NCI-H1105 (cell line): ENCODE data around the gene SIGLEC6.
"Not testable (repeated sequence)": the region's sequence is repeated elsewhere in the genome, so short reads cannot be mapped to it uniquely, and the experiment has no call there.

ENCODE experiments used
- DNase-seq: peaks from one replicate; lab custom pipeline; 2025; lab: John Stamatoyannopoulos, UW

SIGLEC6 gene

DNA sequence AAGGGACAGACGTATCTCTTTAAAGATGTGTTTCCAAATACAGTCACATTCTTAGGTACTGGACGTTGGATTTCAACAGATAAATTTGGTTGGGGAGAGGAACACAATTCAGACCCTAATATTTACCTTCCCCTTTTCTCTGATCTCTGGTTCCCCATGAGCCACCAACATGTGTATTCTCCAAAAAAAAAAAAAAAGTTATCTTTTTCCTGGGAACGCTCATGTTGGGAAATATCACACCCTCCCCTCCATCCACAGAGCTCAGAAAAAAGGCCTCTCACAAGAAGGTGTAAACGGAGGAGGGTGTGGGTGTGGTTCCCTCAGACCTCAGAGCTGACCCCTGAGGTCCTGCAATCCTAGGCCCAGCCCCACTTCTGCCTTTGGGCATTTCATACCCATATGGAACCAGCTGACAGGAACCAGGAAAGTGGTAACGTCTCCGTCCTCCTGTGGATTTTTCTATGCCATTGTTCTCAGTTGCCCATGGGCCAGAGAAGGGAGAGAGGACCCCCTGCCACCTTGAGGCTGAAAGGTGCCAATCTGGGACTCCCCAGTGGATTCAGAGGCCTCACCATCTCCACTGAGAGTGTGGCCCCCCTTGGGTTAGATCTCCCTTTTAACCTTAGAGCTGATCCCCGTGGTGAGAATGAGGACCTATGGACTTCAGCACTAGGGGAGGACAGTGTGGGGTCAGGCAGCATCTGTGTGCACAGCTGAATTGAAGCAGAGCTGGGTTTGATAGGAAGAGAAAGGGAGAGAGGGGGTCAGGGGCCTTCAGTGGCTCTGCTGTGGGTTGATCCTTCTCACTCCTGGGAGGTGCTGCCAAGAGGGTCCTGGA, 21.4 kb downstream of the SIGLEC6 start:
- DNase-seq, result no peak

DNA sequence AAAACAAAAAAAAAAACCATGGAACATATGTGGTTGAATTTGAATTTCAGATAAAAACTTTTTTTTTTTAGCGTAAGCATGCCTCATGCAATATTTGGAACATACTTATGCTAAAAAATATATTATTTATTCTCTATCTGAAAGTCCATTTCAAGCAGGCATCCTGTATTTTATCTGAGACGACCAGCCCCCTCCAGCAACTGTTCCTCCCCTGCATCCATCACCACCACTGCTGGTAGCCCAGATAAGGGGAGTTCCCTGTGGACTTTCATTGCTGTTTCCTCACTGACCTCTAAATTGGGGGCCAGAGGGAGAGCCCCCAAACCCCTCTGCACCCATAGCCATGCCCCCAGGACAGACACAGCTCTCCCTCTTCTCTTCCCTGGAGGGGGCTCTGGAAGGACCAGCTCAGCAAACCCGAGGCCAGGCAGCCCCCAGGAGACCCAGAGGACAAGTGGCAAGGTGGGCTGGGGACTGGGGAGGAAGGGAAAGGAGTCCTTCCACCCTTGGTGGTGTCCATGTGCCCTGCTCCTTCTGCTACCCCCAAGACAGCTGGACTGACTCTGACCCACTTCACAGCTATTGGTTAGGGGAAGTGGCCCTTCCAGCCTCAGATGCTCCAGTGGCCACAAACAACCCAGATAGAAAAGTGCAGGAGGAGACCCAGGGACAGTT, 23.3 kb downstream of the SIGLEC6 start:
- DNase-seq, result no peak

DNA sequence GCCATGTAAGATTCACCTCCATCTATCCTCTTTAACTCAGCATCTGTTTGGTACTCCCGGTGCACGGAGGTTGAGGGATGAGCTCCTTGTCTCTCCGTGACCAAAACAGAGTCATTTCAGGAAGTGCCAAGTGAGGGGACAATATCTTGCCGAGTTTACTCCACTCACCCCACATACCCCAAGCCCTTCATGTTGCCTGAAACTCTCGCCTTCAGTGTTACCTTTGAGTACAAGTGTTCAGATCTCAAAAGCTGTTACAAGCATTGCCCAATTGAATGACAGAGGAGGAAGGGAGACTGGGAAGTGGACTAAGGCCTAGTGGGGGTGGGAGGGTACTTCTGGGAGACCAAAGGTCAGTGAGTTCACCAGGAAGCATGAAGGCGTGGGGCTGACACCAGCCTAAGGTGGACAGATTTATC, 23.8 kb downstream of the SIGLEC6 start:
- DNase-seq, result no peak

DNA sequence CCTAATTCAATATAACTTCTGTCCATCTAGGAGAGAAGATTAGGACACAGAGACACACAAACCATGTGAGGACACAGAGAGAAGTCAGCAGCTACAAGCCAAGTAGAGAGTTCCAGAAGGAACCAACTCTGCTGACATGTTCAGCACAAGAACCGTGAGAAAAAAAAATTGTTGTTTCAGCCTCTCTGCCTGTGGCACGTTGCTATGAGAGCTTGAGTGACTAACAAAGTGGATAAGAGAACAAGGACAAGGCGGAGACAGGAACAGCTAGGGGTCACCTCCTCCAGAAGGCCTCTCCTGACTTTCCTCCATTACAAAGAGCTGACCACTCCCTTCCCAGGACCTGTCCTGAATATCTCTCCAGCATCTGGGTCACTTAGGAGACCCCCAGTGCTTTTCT, 24.3 kb downstream of the SIGLEC6 start:
- no peak for DNase-seq

DNA sequence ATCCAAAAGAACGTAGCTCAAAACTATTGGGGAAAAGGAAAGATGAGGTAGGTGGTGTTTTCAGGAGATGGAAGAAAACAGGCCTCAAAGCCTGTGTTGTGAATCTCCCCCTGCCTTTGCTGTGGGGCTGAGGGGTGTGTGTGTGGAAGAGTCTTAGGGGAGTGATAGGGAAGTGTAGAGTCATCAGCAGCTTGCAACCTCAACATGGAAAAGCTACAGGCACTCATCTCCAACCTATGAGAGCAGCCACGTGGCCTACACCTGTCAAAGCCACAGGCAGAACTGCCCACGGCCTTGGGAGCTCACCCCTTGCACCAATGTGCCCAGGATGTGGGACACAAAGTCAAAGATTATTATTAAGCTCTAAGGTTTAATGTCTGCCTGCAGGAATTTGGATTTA, 25.6 kb downstream of the SIGLEC6 start:
- no peak for DNase-seq

DNA sequence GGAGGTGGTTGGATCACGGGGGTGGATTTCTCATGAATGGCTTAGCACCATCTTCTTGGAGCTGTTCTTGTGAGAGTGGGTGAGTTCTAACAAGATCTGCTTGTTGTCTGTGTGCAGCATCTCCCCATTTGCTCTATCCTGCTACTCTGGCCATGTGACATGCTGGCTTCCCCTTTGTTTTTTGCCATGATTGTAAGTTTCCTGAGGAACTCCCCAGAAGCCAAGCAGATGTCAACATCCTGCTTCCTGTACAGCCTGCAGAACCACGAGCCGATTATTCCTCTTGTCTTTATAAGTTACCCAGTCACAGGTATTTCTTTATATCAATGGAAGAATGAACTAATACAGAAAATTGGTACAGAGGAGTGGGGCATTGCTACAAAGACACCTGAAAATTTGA, 27.6 kb downstream of the SIGLEC6 start:
- no peak for DNase-seq

DNA sequence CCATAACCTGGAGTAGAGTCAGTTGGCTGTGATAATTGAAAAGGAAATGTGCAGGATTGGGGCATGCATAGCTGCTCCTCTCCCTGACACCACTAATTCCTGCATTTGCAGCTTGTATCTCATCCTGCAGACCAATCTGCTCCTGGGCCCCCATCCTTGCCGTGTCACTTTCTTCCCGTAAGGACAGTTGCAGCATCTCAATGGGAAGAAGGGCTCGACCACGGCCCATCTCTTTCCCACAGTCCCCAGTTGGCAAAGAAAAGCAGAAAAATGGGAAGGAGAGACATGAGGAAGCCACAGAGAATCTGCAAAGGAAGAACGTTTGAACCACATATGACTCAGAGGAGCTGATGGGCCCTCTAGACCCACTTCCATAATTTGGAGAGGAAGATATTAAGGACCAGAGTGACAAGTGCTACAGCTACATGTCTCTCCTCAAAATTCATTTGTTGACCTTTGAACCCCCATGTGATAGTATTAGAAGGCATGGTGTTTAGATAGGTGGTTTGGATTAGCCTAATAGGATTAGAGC, 28.1 kb downstream of the SIGLEC6 start:
- DNase-seq, result no peak

DNA sequence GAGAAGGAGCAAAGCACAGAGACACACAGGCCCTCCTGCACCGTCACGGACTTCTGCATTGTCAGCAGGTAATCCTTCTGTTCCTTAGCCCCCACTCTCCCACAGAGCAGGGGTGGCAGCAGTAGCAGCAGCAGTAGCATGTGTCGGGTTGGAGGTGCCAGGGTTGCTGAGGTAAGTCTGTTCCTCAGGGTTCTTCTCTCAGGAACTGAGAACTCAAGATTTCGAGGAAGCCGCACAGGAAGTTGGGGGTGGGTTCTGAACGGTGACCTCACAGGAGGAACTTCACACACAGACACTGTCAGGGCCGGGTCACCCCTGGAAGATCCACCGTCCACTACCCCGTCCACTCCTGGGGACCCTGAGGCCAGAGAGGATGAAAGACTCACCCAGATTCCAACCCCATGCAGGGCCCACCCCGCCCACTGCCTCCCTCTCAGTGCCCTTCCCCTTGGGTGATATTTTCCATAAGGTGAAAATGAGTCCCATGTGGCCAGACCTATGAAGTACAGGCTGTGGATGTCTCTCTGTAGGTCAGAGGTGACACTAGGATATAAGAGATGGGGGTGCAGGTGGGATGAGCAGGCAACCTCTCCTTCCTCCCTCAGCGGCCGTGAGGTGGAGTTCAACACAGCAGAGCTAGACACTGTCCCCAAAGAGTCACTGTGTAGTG, 29.7 kb downstream of the SIGLEC6 start, which contains the start of gene SIGLEC12:
SIGLEC12 (minus strand) TSS at position 207 of the 670 bp plus-strand sequence; CDS start at position 140, 67 bp downstream.
- DNase-seq, result no peak

DNA sequence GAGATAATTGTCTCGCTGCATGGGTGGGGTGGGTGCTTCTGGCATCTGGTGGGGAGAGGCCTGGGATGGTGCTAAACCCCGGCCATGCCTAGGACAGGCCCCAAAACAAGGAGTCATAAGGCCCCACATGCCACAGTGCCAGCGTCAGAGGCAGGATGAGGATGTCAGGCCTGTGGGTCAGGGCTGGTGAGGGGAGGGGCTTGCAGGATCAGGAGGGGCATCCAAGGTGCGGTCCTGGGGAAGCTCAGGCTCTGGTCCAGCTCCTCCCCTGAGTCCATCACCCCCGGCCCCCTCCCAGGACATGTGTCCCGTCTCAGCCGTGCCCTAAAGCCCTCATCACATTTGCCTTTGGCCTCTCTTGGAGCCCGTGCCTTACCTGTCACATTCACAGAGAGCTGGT, 30.5 kb downstream of the SIGLEC6 start:
- DNase-seq, result not testable (repeated sequence)

DNA sequence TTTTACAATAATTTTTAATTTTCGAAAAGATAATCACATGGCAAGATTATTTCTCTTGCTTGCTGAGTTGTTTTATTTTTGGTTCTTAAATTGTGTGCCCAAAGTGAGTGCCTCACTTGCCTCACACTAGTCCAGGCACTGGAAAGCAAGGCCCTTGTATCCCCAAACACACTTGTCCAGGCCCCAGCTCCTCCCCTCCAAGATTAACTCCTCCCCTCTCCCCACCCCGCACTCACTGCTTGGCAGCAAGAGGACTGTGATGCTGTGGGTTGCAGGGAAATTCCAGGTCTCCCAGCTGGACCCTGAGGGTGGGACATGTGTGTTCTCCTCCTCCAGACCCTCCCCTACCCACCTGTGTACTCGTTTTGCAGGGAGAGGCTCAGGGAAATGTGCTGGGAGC, 33.8 kb downstream of the SIGLEC6 start:
- DNase-seq, result no peak

DNA sequence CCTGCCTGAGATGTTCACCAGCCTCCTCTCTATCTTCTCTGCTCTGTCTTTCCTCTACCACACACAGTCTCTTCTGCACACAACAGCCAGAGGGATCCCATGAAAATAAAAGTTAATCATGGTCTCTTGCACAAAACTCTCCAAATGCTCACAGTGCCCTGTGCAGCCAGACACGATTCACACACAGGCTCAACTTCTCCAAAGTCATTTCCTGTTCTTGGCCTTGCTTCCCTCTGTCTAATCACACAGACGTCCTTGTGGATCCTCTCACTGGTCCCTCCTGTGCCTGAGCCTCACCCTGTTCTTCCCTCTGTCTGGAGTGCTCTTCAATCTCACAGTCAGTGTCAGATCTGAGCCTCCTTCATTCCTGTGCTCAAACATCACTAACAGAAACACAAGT, 37.7 kb downstream of the SIGLEC6 start:
- no peak for DNase-seq

DNA sequence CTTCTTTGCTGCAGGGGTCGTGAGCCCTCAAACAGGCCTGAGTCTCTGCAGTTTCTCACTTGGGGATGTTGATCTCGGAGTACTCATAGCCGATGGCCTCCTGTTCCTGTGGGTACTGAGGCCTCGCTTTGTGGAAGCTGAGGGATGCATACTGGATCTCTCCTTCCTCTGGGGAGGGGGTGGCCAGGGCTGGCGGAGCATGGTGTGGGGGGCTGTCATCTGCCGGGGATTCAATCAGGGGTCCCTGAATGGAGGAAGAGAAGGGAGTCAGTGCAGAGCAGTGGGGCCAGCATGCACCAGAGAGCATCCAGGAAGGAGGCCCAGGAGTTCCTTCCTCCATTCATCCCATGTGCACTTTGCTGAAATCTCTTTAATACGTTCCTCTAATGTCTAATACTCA, 39.9 kb downstream of the SIGLEC6 start:
- no peak for DNase-seq

DNA sequence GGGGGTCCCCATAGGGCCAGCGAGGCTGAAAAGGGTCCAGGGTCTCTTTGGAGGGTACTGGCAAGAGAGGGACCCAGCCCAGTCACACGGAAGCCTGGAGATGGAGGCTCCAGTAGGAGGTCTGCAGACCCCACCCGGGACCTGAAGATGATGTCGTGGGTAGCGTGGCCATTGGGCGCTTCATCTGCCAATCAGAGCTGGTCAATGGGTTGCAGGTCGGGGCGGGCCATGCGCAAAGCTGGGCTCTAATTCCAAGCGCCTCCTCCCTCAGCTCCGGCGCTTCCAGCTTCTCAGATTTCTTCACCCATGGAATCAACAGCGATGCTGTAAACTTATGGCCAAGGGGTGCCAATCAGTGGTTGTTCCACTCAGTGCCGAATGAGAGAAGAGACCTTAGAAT, 40.8 kb downstream of the SIGLEC6 start:
- no peak for DNase-seq

DNA sequence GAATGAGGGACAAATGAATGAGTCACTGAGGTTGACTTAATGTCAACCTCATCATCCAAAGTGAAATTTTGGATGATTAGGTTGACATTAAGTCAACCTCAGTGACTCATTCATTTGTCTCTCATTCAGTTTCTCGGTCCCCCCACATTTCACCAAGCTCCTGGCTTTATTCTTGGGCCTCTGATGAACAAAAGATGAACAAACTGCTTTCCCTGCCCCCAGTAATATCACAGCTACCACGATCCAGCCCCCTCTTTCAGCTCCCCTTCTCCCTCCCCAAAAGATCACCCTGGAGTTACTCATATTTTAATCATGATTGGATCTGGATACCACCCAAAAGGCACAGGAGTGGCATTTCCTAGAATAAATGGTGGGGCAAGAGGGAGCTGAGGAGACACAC, 42.4 kb downstream of the SIGLEC6 start:
- no peak for DNase-seq

DNA sequence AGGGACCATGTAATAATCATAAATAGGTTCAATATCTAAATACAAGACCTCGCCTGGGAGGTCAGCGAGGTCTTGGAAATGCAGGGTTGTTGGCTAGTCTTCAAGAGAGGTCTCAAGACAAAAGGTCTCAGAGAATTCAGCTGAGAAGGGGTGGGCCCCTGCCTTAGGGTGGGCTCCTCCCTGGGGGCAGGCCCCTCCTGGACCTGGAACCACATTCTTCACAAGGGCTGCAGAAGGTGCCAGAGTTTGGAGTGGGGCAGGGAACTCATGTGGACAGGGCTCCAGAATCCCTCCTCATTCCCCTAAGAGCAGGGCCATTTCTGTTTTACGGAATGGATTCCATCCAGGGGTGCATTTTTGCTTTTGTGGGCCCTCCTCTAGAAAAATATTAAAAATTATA, 43.0 kb downstream of the SIGLEC6 start:
- no peak for DNase-seq

DNA sequence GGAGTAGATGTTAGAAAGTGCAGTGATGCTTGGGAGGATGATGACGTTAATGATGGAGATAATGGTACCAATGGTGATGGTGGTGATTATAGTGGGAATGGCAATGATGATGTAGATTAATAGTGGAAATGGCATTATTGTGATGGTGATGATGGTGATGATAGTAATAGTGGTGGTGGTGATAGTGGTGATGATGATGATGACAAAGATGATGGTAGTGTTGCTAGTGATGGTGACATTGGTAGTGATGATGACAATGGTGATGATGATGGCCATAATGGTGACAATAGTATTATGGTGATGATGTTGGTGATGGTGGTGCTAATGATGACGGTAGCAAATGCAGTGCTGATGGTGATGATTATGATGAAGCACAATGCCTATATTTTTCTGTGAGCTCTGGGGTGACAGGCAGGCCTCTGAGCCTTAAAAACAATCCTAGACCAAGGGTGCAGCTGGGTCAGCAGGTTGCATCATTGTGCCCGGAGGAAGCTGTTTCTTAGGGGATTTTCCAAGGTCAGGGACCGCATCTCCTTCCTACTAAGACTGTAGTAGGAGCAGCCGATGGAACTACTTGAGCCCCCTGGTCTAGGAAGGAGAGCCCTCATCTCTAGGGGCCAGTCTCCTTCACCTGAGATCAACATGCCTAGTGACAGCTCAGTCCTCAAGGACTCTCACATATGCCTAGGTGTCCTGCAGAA, 45.4 kb downstream of the SIGLEC6 start:
- no peak for DNase-seq

DNA sequence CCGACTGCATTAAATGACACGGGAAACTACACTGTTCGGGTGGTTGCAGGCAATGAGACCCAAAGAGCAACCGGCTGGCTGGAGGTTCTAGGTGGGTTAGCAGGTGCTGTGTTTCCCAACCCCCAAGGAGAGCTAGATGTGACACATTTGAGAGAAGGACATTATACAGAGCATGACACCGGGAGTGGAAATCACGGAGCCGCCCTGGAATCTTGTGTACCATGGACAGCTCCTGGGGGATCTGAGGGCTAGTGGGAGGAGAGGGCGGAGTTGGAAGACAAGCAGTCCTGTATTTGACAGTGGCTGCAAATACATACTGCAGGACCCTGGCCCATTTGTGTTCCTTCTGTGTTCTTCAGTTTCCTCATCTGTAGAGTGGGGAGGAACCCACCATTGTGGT, 50.9 kb downstream of the SIGLEC6 start:
- DNase-seq, result no peak

DNA sequence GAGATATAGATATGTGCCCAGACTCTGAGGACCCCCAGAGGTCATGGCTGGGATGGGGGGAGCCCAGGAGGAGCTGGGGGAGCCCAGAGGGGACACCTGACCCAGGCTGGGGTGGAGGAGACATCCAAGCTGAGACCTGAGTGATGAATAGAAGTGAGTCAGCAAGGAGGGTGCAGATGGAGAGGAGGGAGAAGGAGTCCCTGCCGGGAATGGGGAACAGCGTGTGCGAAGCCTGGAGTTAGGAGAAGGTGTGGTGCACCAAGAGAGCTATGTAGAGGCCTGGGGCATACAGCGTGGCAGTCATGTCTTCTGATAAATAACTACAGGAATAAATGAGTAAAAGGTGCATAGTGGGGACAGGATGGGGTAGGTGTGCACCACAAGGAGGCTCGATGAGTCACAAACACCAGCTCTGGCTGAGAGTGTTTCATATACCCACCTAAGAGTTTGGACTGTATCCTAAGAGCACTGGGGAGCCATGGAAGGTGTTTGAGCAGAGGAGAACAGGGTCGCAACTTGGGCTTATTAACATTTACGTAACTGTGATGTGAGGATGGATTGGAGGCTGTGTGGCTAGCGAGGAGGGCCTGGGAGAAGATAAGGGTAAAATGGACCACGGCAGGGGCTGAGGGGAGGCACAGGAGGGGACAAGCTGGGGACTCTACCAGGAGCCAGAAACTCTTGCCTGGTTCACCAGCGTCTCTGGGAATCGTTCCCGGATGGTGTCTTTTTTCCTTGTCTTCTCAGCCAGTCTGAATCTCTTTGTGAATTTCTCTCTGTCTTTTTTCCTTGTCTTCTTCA, 51.7 kb downstream of the SIGLEC6 start:
- no peak for DNase-seq

DNA sequence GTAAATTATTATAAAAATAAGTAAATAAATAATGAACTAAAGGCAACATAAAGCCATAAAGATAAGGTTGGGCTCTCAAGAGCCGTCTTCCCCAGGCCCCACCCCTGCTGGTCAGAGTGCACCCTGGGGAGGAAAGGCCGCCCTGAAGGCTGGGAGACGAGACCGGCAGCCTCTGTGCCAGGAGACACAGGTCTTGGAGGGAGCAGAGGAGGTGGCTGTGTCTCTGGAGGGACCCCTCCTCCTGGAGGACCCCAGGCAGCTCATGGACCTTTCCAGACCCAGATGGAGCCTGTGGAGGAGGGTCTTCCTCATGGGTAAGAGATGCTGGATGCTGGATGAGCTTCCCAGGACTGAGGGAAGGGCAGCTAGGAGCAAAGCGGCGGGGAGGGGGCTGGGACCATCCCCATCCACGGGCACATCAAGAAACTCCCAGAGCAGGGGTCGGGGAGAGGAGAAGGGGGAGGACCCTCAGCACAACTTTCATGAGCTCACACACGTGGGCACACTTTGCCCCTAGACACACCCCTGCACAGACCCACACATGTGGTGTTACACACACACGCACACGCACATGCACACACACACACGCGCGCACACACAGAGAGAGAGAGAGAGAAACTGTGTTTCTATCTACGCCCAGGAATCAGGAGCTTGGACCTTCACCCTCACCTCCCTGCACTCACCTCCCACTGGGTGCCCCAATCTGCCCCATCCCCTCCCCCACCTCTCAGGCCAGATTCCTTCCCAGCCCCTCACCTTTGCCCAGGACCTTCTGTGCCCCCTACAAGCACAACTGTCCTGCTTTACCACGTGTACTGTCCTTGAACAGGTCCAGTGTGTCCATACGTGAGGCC, 52.9 kb downstream of the SIGLEC6 start, which contains the start of gene CEACAM18:
CEACAM18 (plus strand) TSS at position 159 of the 854 bp plus-strand sequence.
- no peak for DNase-seq

DNA sequence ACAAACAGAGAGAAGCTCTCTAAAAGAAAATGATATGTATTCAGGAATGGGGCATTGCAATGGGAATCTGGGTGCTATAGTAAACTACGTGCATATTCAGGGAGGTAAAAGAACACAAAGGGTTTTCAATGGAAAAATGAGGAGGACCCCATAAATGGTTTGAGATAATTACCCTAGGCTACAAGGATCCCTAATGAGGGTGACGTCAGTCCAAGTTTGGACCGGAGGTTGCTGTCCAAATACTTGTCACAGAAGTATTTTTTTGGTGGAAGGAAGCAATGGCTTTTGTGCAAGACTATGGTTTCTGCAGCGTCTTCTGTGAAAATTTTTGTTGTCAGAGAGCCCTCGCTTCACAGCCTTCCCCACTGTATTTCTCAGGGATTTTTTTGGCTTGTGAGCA, 54.1 kb downstream of the SIGLEC6 start:
- no peak for DNase-seq
